NCI-H524 (cell line): ENCODE measurements around the gene CAMK1D.
A peak's percentile ranks its signal among the peaks of the same experiment; 100 is the strongest.
"Not testable (repeated sequence)": the region's sequence is repeated elsewhere in the genome, so short reads cannot be mapped to it uniquely, and the experiment has no call there.

ENCODE experiments used
- DNase-seq, 2 experiments: peaks; one replicate each; lab custom pipeline; 2025; lab: John Stamatoyannopoulos, UW

The CAMK1D gene

GRCh38 chr10:12340937-12341336 is 8.4 kb upstream of the CAMK1D start:
- DNase-seq = no peak

GRCh38 chr10:12341526-12341925 is 7.8 kb upstream of the CAMK1D start:
- DNase-seq = no peak

- no peak for DNase-seq
Observed at GRCh38 chr10:12344375-12345110, 4.8 kb upstream of the CAMK1D start.

DNA sequence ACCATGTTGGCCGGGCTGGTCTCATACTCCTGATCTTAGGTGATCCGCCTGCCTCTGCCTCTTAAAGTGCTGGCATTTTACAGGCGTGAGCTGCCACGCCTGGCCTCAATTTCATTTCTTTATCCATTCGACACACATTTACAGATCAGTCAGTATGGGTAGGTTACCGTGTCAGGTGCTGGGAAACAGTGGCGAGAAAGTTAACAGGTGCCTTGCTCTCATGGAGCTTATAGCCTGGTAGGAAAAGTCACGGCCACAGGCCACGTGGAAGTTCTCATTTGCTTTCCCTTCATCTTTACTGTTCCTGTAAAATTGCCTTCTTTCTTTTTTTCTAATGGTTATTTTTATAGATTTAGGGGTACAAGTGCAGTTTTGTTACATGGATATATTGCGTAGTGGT is 2.6 kb upstream of the CAMK1D start:
- DNase-seq = no peak

GRCh38 chr10:12348294-12348869 is 965 bp upstream of the CAMK1D start:
- no peak for DNase-seq

DNA sequence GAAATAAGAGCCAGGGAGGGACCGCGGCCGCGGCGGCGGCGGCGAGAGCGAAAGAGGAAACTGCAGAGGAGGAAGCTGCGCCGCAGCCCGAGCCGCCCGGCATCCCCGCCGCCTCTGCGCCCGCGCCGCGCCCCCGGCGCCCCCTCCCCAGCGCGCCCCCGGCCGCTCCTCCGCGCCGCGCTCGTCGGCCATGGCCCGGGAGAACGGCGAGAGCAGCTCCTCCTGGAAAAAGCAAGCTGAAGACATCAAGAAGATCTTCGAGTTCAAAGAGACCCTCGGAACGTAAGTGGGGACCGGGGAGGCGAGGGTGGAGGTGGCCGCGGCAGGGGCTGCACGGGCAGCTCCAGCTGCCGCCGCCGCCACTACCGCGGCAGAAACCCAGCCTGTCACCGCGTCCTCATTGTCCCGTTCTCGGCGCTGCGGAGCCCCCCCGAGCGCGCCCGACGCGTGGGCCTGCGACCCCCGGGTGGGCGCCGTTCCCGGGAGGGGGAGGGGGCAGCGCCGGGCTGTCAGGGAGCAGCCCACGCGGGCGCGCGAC is 351 bp downstream of the CAMK1D start:
- no peak for DNase-seq

- DNase-seq = peak in 1 of 2 experiments; percentile 39
Observed at GRCh38 chr10:12350167-12350872, 973 bp downstream of the CAMK1D start.

GRCh38 chr10:12350925-12351324 is 1.6 kb downstream of the CAMK1D start:
- no peak for DNase-seq

DNA sequence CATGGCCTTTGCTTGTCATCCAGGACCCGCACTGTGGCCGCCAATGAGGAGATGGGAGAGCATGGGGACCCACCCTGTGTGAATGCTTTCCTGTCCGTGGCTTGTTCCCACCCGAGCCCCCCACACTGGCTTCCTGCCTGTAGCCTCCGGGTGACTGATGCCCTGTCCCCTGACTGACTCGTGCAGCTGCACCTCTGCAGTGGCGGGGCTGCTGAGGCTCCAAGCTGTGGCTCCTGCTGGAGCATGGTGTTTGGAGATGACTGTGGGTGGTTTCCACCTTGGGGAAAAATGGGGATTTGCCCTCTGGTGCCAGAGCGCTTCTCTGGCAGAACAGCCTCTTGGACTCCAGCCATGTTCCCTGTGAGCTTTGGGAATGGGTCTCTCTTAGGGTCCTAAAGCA is 2.1 kb downstream of the CAMK1D start:
- no peak for DNase-seq

GRCh38 chr10:12351889-12352288 is 2.5 kb downstream of the CAMK1D start:
- DNase-seq = no peak

GRCh38 chr10:12353399-12354242 is 4.3 kb downstream of the CAMK1D start:
- DNase-seq = no peak

DNA sequence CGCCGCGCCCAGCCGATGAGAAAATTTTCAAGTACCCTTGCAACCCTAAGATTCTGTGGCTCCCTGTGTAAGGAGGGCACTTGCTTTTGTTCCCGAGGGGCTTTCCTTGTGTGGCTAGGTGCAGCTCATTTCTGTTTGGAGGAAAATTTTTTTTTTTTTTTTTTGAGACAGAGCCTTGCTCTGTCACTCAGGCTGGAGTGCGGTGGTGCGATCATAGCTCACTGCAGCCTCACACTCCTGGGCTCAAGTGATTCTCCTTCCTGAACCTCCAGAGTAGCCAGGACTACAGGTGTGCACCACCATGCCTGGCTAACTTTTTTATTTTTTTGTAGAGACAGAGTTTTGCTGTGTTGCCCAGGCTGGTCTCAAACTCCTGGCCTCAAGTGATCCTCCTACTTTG is 5.3 kb downstream of the CAMK1D start:
- DNase-seq = not testable (repeated sequence)

GRCh38 chr10:12355384-12355783 is 6.0 kb downstream of the CAMK1D start:
- no peak for DNase-seq

GRCh38 chr10:12357525-12358151 is 8.3 kb downstream of the CAMK1D start:
- no peak for DNase-seq

- DNase-seq = no peak
Observed at GRCh38 chr10:12358863-12359564, 9.7 kb downstream of the CAMK1D start.

DNA sequence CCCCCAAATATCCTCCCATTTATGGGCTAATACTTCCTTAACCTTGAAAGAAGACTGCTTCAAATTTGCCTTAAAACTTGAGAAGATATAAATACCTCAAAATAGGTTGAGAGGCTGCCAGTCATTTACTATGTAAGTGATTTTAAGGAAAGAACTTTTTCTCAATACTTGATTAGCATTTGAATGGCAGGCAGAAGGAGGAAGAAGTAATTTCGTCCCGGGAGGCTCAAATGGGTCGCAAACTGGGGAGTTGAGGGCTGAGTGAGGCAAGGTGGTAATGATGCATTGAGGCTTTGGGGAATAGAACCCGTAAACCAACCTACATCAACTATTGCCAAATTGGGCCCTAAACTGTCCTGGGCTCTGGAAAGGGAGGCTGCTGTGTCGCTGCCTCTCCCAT is 11.1 kb downstream of the CAMK1D start:
- no peak for DNase-seq

- not testable (repeated sequence) for DNase-seq
Observed at GRCh38 chr10:12361115-12361514, 11.8 kb downstream of the CAMK1D start.

- DNase-seq = no peak
Observed at GRCh38 chr10:12364559-12364958, 15.2 kb downstream of the CAMK1D start.

DNA sequence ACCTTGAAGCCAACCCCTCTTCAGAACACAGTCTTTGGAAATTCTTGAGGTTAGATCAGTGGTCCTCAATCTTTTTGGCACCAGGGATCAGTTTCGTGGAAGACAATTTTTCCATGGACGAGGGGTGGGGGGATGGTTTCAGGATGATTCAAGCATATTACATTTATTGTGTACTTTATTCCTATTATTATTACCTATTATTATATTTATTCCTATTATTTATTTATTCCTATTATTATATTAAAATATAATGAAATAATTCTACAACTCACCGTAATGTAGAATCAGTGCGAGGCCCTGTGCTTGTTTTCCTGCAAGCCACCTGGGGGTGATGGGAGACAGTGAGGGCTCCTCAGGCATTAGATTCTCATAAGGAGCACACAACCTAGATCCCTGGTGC is 17.9 kb downstream of the CAMK1D start:
- no peak for DNase-seq

- no peak for DNase-seq
Observed at GRCh38 chr10:12369982-12370381, 20.6 kb downstream of the CAMK1D start.

DNA sequence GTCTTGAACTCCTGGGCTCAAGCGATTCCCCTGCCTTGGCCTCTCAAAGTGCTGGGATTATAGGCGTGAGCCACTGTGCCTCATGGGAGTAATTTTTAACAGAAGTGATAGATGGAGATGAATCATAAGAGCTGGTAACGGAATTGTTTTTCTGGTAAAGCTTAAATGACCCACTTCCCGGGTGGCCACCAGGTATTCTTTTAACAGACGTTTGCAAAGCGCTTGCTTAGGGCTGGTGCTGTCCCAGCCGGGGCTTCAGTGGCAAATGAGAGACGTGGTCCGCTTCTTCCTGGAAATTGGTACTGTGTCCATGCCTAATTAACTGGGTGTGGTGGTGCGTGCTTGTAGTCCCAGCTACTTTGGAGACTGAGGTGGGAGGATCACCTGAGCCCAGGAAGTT is 23.5 kb downstream of the CAMK1D start:
- no peak for DNase-seq
